Neural cell (in vitro differentiated cells): Measurements from ENCODE around the gene CREB3L1. TPM values are rescaled to one million over a fixed set of nuclear protein-coding genes. Genes with fewer than 3 reads are reported as not detected.

Experiments used
- H2AFZ ChIP-seq: fragments of 200-600, 300-800 bp; sonication (generic), shearing (Covaris generic); 2 replicates; pipeline ENCODE4 v1.6.0; 2014; ENCODE audit warnings: low read depth, mild to moderate bottlenecking, antibody characterized with exemption, low read length, moderate library complexity
- H3F3A ChIP-seq: fragments of 200-600 bp; shearing (Covaris generic); 2 replicates; pipeline ENCODE4 v1.6.1; 2016; ENCODE audit warnings: mild to moderate bottlenecking, moderate library complexity, mixed read lengths, antibody characterized with exemption, low read length; ENCODE audit not compliant: insufficient read depth, poor library complexity, severe bottlenecking
- H3K27ac ChIP-seq: fragments of 200-600, 300-800 bp; sonication (generic), shearing (Covaris generic); 2 replicates; pipeline ENCODE4 v1.5.1; 2014; ENCODE audit warnings: mild to moderate bottlenecking, low read length, moderate library complexity
- H3K27me3 ChIP-seq: fragments of 300-800, 200-600 bp; sonication (generic), shearing (Covaris generic); 2 replicates; pipeline ENCODE4 v1.6.0; 2014; ENCODE audit warnings: mild to moderate bottlenecking, low read depth, low read length, moderate library complexity; ENCODE audit not compliant: insufficient read depth
- H3K36me3 ChIP-seq: fragments of 300-800, 200-600 bp; sonication (generic), shearing (Covaris generic); 2 replicates; pipeline ENCODE4 v1.5.1; 2014; ENCODE audit warnings: mild to moderate bottlenecking, antibody characterized with exemption, low read length, moderate library complexity; ENCODE audit not compliant: insufficient read depth
- H3K4me2 ChIP-seq: fragments of 300-800, 200-600 bp; sonication (generic), shearing (Covaris generic); 2 replicates; pipeline ENCODE4 v1.6.0; 2014; ENCODE audit warnings: mild to moderate bottlenecking, low read length
- H3K4me3 ChIP-seq: fragments of 300-800, 200-600 bp; sonication (generic), shearing (Covaris generic); 2 replicates; pipeline ENCODE4 v1.5.1; 2014; ENCODE audit warnings: mild to moderate bottlenecking, low read length, moderate library complexity
- H3K79me2 ChIP-seq: fragments of 200-600 bp; shearing (Covaris generic); replicated peaks from 2 replicates; pipeline ENCODE4 v1.6.0; 2014; ENCODE audit warnings: mild to moderate bottlenecking, low read length, moderate library complexity; ENCODE audit not compliant: insufficient read depth
- H3K9ac ChIP-seq: fragments of 300-800, 200-600 bp; sonication (generic), shearing (Covaris generic); 2 replicates; pipeline ENCODE4 v1.6.1; 2016; ENCODE audit warnings: mild to moderate bottlenecking, low read length, mixed read lengths
- H3K9me2 ChIP-seq: fragments of 200-600 bp; shearing (Covaris generic); 2 replicates; pipeline ENCODE4 v1.6.1; 2016; ENCODE audit warnings: mild to moderate bottlenecking, low read length, mixed read lengths; ENCODE audit not compliant: insufficient read depth
- H3K9me3 ChIP-seq: fragments of 200-600, 300-800 bp; sonication (generic), shearing (Covaris generic); 2 replicates; pipeline ENCODE4 v1.6.1; 2016; ENCODE audit warnings: mild to moderate bottlenecking, mixed run types, low read length, moderate library complexity, mixed read lengths
- H4K20me1 ChIP-seq: fragments of 200-600 bp; shearing (Covaris generic); 2 replicates; pipeline ENCODE4 v1.6.1; 2016; ENCODE audit warnings: mild to moderate bottlenecking, mixed run types; ENCODE audit not compliant: insufficient read depth
- EP300 ChIP-seq: fragments of 450-650 bp; conservative IDR thresholded peaks from 2 replicates; pipeline ENCODE4 v1.6.1; 2014; ENCODE audit warnings: antibody characterized with exemption, mild to moderate bottlenecking, moderate library complexity; ENCODE audit not compliant: poor library complexity, severe bottlenecking
- EZH2 ChIP-seq: fragments of 200-600, 300-800 bp; shearing (Covaris generic), sonication (generic); IDR thresholded peaks from 2 replicates; pipeline ENCODE4 v1.6.1; 2014; ENCODE audit warnings: antibody characterized with exemption, low read length, borderline replicate concordance, mild to moderate bottlenecking; ENCODE audit not compliant: insufficient read depth, poor library complexity, severe bottlenecking
- MXI1 ChIP-seq: fragments of 450-650 bp; conservative IDR thresholded peaks from 2 replicates; pipeline ENCODE4 v1.6.1; 2014; ENCODE audit warnings: antibody characterized with exemption, mild to moderate bottlenecking; ENCODE audit not compliant: poor library complexity, severe bottlenecking
- POLR2AphosphoS5 ChIP-seq: IDR thresholded peaks from 2 replicates; pipeline ENCODE4 v1.6.1; 2012
- RAD21 ChIP-seq: fragments of 450-650 bp; conservative IDR thresholded peaks from 2 replicates; pipeline ENCODE4 v1.6.1; 2014; ENCODE audit warnings: antibody characterized with exemption, mild to moderate bottlenecking, moderate library complexity
- SMC3 ChIP-seq: fragments of 450-650 bp; conservative IDR thresholded peaks from 2 replicates; pipeline ENCODE4 v1.6.1; 2014; ENCODE audit warnings: antibody characterized with exemption, mild to moderate bottlenecking, moderate library complexity; ENCODE audit not compliant: poor library complexity
- TAF1 ChIP-seq: IDR thresholded peaks from 2 replicates; pipeline ENCODE4 v1.6.1; 2012; ENCODE audit warnings: low read depth
- polyA plus RNA-seq: library from polyadenylated mRNA; depleted of rRNA; stranded (reverse); fragments of >200 nt; gene quantifications from 2 replicates; pipeline ENCODE4 v1.2.3, GENCODE V29; 2014
- TF ChIP-seq, protein P1 (sequence below): fragments of 450-650 bp; IDR thresholded peaks from 2 replicates; pipeline ENCODE4 v1.5.1; 2014; ENCODE audit warnings: antibody characterized with exemption, mild to moderate bottlenecking, moderate library complexity; ENCODE audit not compliant: poor library complexity, severe bottlenecking
- TF ChIP-seq, protein P2 (sequence below): IDR thresholded peaks from 2 replicates; pipeline ENCODE4 v1.6.1; 2012; ENCODE audit warnings: borderline replicate concordance

CREB3L1 gene
- polyA plus RNA-seq, 1 donor from 2014 or later: not detected

DNA sequence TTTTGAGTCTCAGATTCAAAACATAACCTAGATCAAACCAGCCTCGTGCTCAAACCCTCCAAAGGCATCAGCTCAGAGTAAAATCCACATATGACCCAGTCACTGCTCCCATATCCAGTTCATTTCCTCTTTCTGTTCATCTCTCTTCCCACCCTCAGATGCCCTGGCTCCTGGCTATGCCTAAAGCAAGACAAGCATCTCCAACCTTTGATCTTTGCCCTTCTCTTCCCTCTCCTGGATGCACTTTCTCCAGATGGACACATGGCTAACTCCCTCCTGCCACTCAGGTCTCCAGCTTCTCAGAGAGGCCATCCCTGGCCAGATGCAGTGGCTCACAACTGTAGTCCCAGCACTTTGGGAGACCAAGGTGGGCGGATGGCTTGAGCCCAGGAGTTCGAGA, 14.3 kb upstream of the CREB3L1 start:
- Histone ChIP-seq H3K9me2 (no peaks in the 10 kb centered on the region), H4K20me1 (no peaks in the 10 kb centered on the region), H3K79me2 (no peaks in the 10 kb centered on the region), H2AFZ (no peak overlapping the region), H3K4me2 (no peak overlapping the region), H3K9ac (no peak overlapping the region), H3K9me3 (no peaks in the 10 kb centered on the region), H3K27me3 (no peaks in the 10 kb centered on the region), H3F3A (no peaks in the 10 kb centered on the region), H3K36me3 (no peaks in the 10 kb centered on the region), H3K27ac (no peak overlapping the region), H3K4me3 (no peak overlapping the region)
- TF ChIP-seq MXI1 (no peak), EP300 (no peak), EZH2 (no peak), TAF1 (no peak), SMC3 (no peak), RAD21 (no peak), POLR2AphosphoS5 (no peak)
- TF ChIP-seq, protein P1, sequence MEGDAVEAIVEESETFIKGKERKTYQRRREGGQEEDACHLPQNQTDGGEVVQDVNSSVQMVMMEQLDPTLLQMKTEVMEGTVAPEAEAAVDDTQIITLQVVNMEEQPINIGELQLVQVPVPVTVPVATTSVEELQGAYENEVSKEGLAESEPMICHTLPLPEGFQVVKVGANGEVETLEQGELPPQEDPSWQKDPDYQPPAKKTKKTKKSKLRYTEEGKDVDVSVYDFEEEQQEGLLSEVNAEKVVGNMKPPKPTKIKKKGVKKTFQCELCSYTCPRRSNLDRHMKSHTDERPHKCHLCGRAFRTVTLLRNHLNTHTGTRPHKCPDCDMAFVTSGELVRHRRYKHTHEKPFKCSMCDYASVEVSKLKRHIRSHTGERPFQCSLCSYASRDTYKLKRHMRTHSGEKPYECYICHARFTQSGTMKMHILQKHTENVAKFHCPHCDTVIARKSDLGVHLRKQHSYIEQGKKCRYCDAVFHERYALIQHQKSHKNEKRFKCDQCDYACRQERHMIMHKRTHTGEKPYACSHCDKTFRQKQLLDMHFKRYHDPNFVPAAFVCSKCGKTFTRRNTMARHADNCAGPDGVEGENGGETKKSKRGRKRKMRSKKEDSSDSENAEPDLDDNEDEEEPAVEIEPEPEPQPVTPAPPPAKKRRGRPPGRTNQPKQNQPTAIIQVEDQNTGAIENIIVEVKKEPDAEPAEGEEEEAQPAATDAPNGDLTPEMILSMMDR: no peak
- TF ChIP-seq, protein P2, sequence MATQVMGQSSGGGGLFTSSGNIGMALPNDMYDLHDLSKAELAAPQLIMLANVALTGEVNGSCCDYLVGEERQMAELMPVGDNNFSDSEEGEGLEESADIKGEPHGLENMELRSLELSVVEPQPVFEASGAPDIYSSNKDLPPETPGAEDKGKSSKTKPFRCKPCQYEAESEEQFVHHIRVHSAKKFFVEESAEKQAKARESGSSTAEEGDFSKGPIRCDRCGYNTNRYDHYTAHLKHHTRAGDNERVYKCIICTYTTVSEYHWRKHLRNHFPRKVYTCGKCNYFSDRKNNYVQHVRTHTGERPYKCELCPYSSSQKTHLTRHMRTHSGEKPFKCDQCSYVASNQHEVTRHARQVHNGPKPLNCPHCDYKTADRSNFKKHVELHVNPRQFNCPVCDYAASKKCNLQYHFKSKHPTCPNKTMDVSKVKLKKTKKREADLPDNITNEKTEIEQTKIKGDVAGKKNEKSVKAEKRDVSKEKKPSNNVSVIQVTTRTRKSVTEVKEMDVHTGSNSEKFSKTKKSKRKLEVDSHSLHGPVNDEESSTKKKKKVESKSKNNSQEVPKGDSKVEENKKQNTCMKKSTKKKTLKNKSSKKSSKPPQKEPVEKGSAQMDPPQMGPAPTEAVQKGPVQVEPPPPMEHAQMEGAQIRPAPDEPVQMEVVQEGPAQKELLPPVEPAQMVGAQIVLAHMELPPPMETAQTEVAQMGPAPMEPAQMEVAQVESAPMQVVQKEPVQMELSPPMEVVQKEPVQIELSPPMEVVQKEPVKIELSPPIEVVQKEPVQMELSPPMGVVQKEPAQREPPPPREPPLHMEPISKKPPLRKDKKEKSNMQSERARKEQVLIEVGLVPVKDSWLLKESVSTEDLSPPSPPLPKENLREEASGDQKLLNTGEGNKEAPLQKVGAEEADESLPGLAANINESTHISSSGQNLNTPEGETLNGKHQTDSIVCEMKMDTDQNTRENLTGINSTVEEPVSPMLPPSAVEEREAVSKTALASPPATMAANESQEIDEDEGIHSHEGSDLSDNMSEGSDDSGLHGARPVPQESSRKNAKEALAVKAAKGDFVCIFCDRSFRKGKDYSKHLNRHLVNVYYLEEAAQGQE: no peak

DNA sequence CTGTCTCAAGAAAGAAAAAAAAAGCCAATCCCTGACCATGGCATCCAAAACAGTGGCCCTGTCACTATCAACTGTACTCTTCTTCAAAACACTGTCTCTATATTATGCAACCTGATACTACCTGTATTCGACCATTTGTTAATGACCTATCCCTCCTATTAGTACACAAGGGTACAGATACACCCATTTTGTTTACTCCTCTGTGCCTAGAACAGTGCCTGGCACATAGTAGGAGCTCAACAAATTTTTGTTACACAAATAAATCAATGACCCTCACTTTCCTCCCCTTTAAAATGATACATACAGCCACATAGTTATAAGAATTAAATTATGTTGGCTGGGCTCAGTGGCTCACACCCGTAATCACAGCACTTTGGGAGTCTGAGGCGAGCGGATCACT, 13.4 kb upstream of the CREB3L1 start:
- H2AFZ ChIP-seq: no peak overlapping the region
- H3K9ac ChIP-seq: no peak overlapping the region
- H3K36me3 ChIP-seq: no peaks in the 10 kb centered on the region
- H3K4me2 ChIP-seq: no peak overlapping the region
- no peak overlapping the region for H3K4me3 ChIP-seq
- H3K9me3 ChIP-seq: no peaks in the 10 kb centered on the region
- no peak overlapping the region for H3K27ac ChIP-seq
- H3K27me3 ChIP-seq: no peaks in the 10 kb centered on the region
- no peaks in the 10 kb centered on the region for H3K9me2 ChIP-seq
- no peaks in the 10 kb centered on the region for H3K79me2 ChIP-seq
- no peaks in the 10 kb centered on the region for H3F3A ChIP-seq
- no peaks in the 10 kb centered on the region for H4K20me1 ChIP-seq
- TF ChIP-seq RAD21: no peak
- TF ChIP-seq MXI1: no peak

DNA sequence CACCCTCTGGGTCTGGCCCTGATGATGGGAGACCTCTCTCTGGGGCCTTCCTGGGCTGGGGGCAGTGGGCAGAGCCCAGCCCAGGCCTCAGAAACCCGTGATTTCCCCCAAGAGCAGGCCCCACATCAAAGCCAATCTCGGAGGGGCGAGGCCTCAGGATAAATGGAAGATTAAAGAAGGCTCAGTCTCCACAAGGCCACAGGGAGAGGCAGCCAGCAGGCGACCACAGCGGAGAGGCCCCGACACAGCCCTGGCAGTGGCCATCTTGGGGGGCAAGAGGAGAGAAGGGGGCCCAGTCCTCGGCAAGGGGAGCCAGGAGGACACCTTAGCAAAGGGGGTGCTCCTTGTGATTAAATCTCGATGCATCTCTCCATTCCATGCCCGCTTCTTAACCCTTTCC, 12.5 kb upstream of the CREB3L1 start:
- Histone ChIP-seq H3K27me3 (no peaks in the 10 kb centered on the region), H3F3A (no peaks in the 10 kb centered on the region), H3K79me2 (no peaks in the 10 kb centered on the region), H3K4me3 (no peak overlapping the region), H3K36me3 (no peaks in the 10 kb centered on the region), H3K4me2 (no peak overlapping the region), H3K9me3 (no peaks in the 10 kb centered on the region), H3K9me2 (no peaks in the 10 kb centered on the region), H3K27ac (no peak overlapping the region), H2AFZ (no peak overlapping the region), H3K9ac (no peak overlapping the region), H4K20me1 (no peaks in the 10 kb centered on the region)
- TF ChIP-seq EP300 (no peak), SMC3 (no peak), EZH2 (no peak), MXI1 (no peak), TAF1 (no peak), POLR2AphosphoS5 (no peak), RAD21 (no peak)
- TF ChIP-seq, protein P2: no peak
- TF ChIP-seq, protein P1: no peak
